Suprapubic skin (tissue), 3 donors: ENCODE measurements around the gene CNTNAP3.
"Not testable (repeated sequence)": the region's sequence is repeated elsewhere in the genome, so short reads cannot be mapped to it uniquely, and the experiment has no call there.

Experiments
- CTCF ChIP-seq, 2 donors: fragments of 200-600 bp in 1 of 2; fragments of 450-650 bp in 1 of 2; sonication (generic) in 1 of 2; IDR thresholded peaks; one replicate each; pipeline ENCODE4 v1.5.1; 2016 to 2019; ENCODE audit warnings: antibody characterized with exemption in 2 of 2, mild to moderate bottlenecking in 1 of 2, moderate library complexity in 1 of 2
- EP300 ChIP-seq: sonication (generic); formaldehyde crosslinking; IDR thresholded peaks from one replicate; pipeline ENCODE4 v1.6.1; 2017; ENCODE audit warnings: antibody characterized with exemption

GRCh38 chr9:39054453-39054852 lies 233.5 kb downstream of the CNTNAP3 start:
- TF ChIP-seq EP300; CTCF (IDR thresholded peaks at IDR 0.05): not testable (repeated sequence)
